Cardiac fibroblast (primary cell): ENCODE measurements around the gene GRAMD4.

Source experiments
- DNase-seq, 2 donors: peaks; one replicate each; pipeline versions ENCODE4 v3.0.0 to v3.0.0-alpha.2; 2010; ENCODE audit warnings: low read depth in 2 of 2
- H3K4me3 ChIP-seq, 2 donors: replicated peaks in 1 of 2; 1 replicate in 1 of 2; 2 replicates in 1 of 2; pipeline ENCODE4 v1.5.1; 2011; ENCODE audit warnings: low read depth in 2 of 2, low read length in 2 of 2, mild to moderate bottlenecking in 2 of 2, moderate library complexity in 1 of 2
- TF ChIP-seq, protein P1 (sequence below): IDR thresholded peaks from one replicate; pipeline ENCODE4 v1.5.1; 2011; ENCODE audit warnings: low read depth, mild to moderate bottlenecking, low read length, inconsistent platforms

The GRAMD4 gene

DNA sequence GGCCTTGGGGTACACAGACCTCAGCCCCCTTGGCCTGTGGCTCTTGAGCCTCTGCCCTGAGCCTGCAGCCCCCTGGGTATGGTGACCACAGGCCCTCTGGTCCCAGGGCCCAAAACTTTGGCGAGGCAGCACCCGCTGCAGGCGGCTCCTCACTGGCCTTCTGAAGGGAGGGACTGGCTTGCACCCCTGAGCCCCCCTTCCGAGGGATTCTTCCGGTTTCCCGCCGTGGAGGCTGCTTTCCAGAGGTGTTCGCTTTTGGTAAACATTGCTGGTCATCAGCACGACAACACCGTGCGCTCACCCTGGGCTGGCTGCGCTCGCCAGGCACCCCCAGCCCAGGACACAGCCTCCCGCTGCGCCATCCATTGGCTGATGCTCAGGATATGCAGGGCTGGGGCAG, 42.0 kb downstream of the GRAMD4 start:
- H3K4me3 ChIP-seq, result no peak overlapping the region
- no peak for DNase-seq
- TF ChIP-seq, protein P1, sequence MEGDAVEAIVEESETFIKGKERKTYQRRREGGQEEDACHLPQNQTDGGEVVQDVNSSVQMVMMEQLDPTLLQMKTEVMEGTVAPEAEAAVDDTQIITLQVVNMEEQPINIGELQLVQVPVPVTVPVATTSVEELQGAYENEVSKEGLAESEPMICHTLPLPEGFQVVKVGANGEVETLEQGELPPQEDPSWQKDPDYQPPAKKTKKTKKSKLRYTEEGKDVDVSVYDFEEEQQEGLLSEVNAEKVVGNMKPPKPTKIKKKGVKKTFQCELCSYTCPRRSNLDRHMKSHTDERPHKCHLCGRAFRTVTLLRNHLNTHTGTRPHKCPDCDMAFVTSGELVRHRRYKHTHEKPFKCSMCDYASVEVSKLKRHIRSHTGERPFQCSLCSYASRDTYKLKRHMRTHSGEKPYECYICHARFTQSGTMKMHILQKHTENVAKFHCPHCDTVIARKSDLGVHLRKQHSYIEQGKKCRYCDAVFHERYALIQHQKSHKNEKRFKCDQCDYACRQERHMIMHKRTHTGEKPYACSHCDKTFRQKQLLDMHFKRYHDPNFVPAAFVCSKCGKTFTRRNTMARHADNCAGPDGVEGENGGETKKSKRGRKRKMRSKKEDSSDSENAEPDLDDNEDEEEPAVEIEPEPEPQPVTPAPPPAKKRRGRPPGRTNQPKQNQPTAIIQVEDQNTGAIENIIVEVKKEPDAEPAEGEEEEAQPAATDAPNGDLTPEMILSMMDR, result no peak

DNA sequence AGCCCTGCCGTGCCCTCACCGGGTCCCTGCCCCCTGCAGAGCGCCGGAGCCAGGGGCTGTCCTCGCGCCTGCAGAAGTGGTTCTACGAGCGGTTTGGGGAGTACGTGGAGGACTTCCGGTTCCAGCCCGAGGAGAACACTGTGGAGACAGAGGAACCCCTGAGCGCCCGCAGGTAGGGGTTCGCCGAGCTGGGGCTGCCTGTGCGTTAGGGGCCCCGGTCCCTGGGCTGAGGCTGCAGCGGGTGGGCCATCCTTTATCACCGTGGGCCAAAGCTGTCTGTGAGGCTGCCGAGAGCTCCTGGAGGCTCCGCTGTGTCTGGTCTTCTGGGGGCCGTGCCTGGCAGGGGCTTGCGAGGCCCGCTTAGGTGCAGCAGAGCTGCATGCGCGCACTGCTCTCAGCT, 42.8 kb downstream of the GRAMD4 start:
- no peak for DNase-seq
- TF ChIP-seq, protein P1, result no peak
- H3K4me3 ChIP-seq, result no peak overlapping the region

DNA sequence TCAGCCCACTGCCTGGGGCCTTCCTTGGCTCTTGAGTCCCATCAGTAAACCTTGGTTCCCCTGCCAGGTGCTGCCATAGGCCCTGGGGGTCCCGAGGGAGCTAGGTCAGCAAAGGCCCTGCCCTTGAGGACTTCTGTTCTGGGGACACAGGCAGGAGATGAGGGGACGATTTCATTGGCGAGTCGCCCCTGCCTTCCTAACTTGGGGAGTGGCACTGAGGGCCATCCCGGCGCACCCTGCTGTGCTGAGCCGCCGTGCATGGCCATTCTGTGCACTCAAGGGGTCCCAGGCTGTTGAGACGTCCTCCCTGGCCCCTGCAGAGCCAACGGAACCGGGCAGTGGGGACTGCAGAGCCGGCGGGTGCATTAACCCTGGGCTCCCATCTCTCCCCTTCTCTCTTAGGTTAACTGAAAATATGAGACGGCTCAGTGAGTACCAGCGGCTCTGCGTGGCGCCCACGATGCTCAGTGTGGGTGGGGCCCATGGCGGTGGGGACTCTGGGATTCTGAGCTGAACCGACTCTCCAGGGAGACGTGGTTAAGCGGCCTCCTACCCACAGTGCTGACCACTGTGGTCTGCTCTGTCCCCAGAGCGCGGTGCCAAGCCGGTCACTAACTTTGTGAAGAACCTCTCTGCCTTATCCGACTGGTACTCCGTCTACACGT, 43.4 kb downstream of the GRAMD4 start:
- TF ChIP-seq, protein P1, result no peak
- DNase-seq, result no peak
- H3K4me3 ChIP-seq, result no peak overlapping the region

DNA sequence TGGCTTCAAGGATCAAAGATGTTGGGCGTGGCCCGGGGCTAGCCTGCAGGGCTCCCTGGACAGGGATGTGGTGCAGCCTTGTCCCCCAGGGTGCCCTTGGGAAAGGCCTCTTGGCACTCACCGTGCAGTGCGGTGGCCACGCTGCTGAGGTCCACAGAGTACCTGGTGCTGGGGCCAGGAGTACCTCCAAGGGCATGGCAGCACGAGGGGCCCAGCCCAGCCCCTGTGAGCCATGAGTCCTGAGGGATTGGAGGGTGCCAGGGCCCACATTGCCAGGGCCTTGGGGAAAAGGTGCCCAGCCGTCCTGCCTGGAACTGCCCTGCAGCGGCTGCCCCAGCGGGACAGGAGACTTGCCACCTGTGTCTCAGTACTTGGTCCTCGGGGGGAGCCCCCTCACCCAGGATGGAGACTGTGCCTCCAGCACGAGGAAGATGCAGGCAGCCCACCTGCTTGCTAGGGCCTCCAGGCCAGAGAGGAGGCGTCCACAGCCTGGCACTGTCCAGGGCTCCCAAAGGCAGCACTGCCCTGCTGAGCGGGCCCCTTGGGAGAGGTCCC, 44.2 kb downstream of the GRAMD4 start:
- no peak for DNase-seq
- H3K4me3 ChIP-seq, result no peak overlapping the region
- TF ChIP-seq, protein P1, result no peak

DNA sequence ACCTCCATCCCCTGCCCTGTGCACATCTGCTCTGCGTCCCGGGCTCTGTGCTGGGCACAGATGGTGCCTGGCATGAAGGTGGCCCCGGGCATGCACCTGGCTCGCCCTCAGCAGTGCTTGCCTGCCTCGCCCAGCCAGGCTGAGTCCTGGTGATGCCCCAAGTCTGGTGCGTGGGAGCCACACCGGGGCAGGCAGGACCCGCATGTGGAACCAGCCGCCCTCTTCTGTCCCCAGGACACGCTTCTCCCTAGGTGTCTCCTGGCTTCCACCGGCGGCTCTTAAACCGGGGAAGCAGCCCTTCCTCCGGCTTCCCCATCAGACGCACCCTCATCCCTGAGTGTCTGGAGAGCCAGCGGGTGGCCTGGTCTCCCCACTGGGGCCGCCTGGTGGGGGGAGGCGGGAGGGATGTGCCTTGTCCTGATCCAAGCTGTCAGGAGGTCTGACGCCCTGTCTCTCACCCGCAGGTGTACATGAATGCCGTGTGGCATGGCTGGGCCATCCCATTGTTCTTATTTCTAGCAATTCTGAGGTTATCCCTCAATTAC, 45.0 kb downstream of the GRAMD4 start:
- no peak for DNase-seq
- H3K4me3 ChIP-seq, result no peak overlapping the region
- TF ChIP-seq, protein P1, result no peak

DNA sequence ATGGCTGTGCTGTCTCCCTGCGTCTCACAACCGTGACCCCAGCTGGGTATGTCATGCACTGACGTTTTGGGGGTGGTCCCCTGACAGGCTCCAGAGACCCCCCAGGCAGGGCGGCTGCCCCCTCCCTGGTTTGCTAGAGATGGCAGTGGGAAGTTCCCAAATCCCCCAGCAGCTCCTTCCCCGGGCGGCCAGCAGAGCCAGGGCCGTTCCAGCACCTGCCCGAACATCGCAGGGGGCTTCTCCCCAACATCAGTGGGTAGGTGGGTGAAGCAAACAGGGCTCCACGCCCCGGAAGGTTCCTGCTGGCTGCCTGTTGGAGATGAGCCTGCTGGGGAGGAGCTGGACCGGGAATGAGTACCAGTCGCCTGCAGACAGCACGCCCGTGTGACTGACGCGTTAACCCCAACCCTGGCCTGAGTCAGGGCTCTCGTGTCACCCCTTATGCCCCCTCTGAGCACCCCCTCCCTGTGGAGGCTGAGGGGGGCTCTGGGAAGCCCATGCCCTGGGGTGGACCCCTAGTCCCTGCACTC, 45.6 kb downstream of the GRAMD4 start:
- no peak overlapping the region for H3K4me3 ChIP-seq

More for the DNA sequence above, 45.6 kb downstream of the GRAMD4 start:
- TF ChIP-seq, protein P1, result no peak
- DNase-seq, result no peak
